ENCODE results near the gene OR5F1.

OR5F1 gene

GRCh38 chr11:55994525-55994924, at the start of gene OR5F1:
Gene OR5F1 (minus strand): TSS chr11:55994625. CDS start chr11:55994625, 0 bp downstream.
- no peak for DNase-seq

GRCh38 chr11:56027354-56027753, 32.9 kb upstream of the OR5F1 start, which contains the start of gene OR5AS1:
Gene OR5AS1 (plus strand): TSS chr11:56027654. CDS start chr11:56030419, 2,765 bp downstream.
- no peak for DNase-seq

- DNase-seq = no peak
These were observed 19.4 kb upstream of the OR5F1 start for GRCh38 chr11:56013805-56014204.

- DNase-seq = no peak
These were observed 16.3 kb upstream of the OR5F1 start for GRCh38 chr11:56010716-56011115.

- DNase-seq = no peak
These were observed 23.5 kb downstream of the OR5F1 start for GRCh38 chr11:55970935-55971334.

- no peak for DNase-seq
These were observed 24.6 kb downstream of the OR5F1 start, which contains the start of gene OR10AG1 for GRCh38 chr11:55969845-55970244. Gene OR10AG1 (minus strand): TSS chr11:55969945. CDS start chr11:55969907, 38 bp downstream.

- no peak for DNase-seq
These were observed 26.5 kb downstream of the OR5F1 start for GRCh38 chr11:55967914-55968313.

GRCh38 chr11:55966391-55966790, 28.0 kb downstream of the OR5F1 start:
- no peak for DNase-seq

GRCh38 chr11:55956521-55956920, 37.9 kb downstream of the OR5F1 start:
- no peak for DNase-seq

- no peak for DNase-seq
These were observed 45.1 kb downstream of the OR5F1 start for GRCh38 chr11:55949330-55949729.

Data from NCI-H524 treated with DMSO at 0.1 percent for 48 hours (cell line).